Measurements from ENCODE around the gene DPP6.

DNA sequence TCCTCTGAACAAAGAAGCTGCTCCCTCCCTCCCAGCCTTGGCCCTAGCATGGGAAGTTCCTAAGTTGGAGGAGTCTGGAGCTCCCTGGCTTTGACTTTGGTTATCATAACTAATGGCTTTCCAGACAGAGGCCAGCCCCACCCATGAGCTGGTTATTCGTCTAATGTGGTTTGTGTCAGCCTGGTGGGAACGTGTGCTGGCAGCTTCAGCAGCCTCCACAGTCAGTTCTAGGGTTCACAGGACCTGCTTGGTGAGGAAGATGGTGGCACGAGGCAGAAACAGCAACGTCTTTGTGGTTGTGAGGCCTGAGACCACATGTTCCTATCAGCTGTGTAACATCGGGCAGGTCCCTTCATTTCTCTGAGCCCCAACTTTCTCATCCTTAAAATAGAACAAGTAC lies 847.7 kb downstream of the DPP6 start:
- TF ChIP-seq ZNF384 (IDR thresholded peaks at IDR 0.05): no peak
- no peak for TF ChIP-seq NFRKB (IDR thresholded peaks at IDR 0.05)
- no peak for TF ChIP-seq LEF1 (IDR thresholded peaks at IDR 0.05; ENCODE audit: borderline replicate concordance)
- TF ChIP-seq SP1 (IDR thresholded peaks at IDR 0.05): no peak
- TF ChIP-seq ELF4 (IDR thresholded peaks at IDR 0.05): no peak
- no peak for TF ChIP-seq TARDBP (IDR thresholded peaks at IDR 0.05)
- TF ChIP-seq, protein P1, sequence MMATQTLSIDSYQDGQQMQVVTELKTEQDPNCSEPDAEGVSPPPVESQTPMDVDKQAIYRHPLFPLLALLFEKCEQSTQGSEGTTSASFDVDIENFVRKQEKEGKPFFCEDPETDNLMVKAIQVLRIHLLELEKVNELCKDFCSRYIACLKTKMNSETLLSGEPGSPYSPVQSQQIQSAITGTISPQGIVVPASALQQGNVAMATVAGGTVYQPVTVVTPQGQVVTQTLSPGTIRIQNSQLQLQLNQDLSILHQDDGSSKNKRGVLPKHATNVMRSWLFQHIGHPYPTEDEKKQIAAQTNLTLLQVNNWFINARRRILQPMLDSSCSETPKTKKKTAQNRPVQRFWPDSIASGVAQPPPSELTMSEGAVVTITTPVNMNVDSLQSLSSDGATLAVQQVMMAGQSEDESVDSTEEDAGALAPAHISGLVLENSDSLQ (IDR thresholded peaks at IDR 0.05): no peak
- TF ChIP-seq BHLHE40 (IDR thresholded peaks at IDR 0.05; ENCODE audit: borderline replicate concordance): no peak
- no peak for TF ChIP-seq ARNT (IDR thresholded peaks at IDR 0.05)
- TF ChIP-seq FOXA1 (IDR thresholded peaks at IDR 0.05): no peak

Measured in HEK293T (cell line).